SK-N-SH (cell line): ENCODE measurements around the gene DLG2.

ENCODE experiments used
- CHD2 ChIP-seq: fragments of 150-350 bp; IDR thresholded peaks from 2 replicates; pipeline ENCODE4 v1.6.1; 2018; ENCODE audit warnings: low read length; ENCODE audit not compliant: partially characterized antibody
- EP300 ChIP-seq, 2 experiments: IDR thresholded peaks; 2 replicates each; pipeline versions ENCODE4 v1.4.0 to v1.6.1; 2012; ENCODE audit warnings: borderline replicate concordance in 1 of 2, low read depth in 1 of 2, low read length in 1 of 2
- POLR2AphosphoS5 ChIP-seq: IDR thresholded peaks from 2 replicates; pipeline ENCODE4 v1.6.1; 2012; ENCODE audit warnings: low read depth, low read length
- RXRA ChIP-seq: IDR thresholded peaks from 2 replicates; pipeline ENCODE4 v1.4.0; 2012; ENCODE audit warnings: low read depth, mild to moderate bottlenecking, borderline replicate concordance
- SMC3 ChIP-seq: IDR thresholded peaks from 2 replicates; pipeline ENCODE4 v1.6.1; 2012; ENCODE audit warnings: low read depth, low read length, improper control_type of control experiment
- YY1 ChIP-seq: IDR thresholded peaks from 2 replicates; pipeline ENCODE4 v1.4.0; 2012; ENCODE audit warnings: low read depth, mild to moderate bottlenecking
- TF ChIP-seq, protein P1 (sequence below): fragments of 200-600 bp; sonication (generic); IDR thresholded peaks from 2 replicates; pipeline ENCODE4 v1.6.1; 2017; ENCODE audit warnings: antibody characterized with exemption, mild to moderate bottlenecking, moderate library complexity
- TF ChIP-seq, protein P2 (sequence below): fragments of 150-350 bp; IDR thresholded peaks from 2 replicates; pipeline ENCODE4 v1.6.1; 2017; ENCODE audit warnings: antibody characterized with exemption, low read length, low read depth, borderline replicate concordance
- TF ChIP-seq, protein P3 (sequence below): IDR thresholded peaks from 2 replicates; pipeline ENCODE4 v1.4.0; 2012; ENCODE audit warnings: low read depth, borderline replicate concordance
- TF ChIP-seq, protein P4 (sequence below): IDR thresholded peaks from 2 replicates; pipeline ENCODE4; 2012

DNA sequence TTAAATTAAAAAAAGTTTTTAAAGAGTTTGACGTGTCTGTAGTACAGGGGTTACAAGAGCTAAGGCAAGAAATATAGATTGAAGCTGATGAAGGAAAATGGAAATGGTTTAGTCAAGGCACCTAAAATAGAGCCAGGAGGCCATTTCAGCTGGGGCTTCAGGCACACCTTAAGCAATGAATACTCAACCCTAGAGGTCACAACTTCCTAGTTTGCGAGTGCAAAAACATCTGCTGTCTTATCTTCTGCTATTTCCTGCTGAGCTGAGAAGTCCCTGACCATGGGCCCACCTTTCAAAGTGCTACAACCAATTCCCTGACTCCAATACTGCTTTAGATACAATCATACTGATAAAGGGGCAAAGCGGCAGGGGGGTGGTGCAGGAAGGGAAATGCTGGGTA, 87.4 kb downstream of the DLG2 start:
- TF ChIP-seq, protein P1, sequence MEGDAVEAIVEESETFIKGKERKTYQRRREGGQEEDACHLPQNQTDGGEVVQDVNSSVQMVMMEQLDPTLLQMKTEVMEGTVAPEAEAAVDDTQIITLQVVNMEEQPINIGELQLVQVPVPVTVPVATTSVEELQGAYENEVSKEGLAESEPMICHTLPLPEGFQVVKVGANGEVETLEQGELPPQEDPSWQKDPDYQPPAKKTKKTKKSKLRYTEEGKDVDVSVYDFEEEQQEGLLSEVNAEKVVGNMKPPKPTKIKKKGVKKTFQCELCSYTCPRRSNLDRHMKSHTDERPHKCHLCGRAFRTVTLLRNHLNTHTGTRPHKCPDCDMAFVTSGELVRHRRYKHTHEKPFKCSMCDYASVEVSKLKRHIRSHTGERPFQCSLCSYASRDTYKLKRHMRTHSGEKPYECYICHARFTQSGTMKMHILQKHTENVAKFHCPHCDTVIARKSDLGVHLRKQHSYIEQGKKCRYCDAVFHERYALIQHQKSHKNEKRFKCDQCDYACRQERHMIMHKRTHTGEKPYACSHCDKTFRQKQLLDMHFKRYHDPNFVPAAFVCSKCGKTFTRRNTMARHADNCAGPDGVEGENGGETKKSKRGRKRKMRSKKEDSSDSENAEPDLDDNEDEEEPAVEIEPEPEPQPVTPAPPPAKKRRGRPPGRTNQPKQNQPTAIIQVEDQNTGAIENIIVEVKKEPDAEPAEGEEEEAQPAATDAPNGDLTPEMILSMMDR: no peak
- TF ChIP-seq, protein P2, sequence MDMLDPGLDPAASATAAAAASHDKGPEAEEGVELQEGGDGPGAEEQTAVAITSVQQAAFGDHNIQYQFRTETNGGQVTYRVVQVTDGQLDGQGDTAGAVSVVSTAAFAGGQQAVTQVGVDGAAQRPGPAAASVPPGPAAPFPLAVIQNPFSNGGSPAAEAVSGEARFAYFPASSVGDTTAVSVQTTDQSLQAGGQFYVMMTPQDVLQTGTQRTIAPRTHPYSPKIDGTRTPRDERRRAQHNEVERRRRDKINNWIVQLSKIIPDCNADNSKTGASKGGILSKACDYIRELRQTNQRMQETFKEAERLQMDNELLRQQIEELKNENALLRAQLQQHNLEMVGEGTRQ: no peak
- no peak for TF ChIP-seq CHD2
- TF ChIP-seq RXRA: no peak
- TF ChIP-seq SMC3: no peak
- TF ChIP-seq, protein P3, sequence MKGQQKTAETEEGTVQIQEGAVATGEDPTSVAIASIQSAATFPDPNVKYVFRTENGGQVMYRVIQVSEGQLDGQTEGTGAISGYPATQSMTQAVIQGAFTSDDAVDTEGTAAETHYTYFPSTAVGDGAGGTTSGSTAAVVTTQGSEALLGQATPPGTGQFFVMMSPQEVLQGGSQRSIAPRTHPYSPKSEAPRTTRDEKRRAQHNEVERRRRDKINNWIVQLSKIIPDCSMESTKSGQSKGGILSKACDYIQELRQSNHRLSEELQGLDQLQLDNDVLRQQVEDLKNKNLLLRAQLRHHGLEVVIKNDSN: no peak
- no peak for TF ChIP-seq POLR2AphosphoS5
- TF ChIP-seq, protein P4, sequence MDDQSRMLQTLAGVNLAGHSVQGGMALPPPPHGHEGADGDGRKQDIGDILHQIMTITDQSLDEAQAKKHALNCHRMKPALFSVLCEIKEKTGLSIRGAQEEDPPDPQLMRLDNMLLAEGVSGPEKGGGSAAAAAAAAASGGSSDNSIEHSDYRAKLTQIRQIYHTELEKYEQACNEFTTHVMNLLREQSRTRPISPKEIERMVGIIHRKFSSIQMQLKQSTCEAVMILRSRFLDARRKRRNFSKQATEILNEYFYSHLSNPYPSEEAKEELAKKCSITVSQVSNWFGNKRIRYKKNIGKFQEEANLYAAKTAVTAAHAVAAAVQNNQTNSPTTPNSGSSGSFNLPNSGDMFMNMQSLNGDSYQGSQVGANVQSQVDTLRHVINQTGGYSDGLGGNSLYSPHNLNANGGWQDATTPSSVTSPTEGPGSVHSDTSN: no peak
- TF ChIP-seq YY1: no peak
- no peak for TF ChIP-seq EP300 (IDR thresholded peaks at IDR 0.05; ENCODE audit: borderline replicate concordance in 1 of 2, low read depth in 1 of 2, low read length in 1 of 2)
